ENCODE data around the gene ERCC3. TPM values are rescaled to one million over a fixed set of nuclear protein-coding genes. Genes with fewer than 3 reads are reported as not detected.
"Not testable (repeated sequence)": the region's sequence is repeated elsewhere in the genome, so short reads cannot be mapped to it uniquely, and the experiment has no call there.

Gene ERCC3
- polyA plus RNA-seq, 4 donors = 13.8 to 38.9 (median 17.9) TPM

DNA sequence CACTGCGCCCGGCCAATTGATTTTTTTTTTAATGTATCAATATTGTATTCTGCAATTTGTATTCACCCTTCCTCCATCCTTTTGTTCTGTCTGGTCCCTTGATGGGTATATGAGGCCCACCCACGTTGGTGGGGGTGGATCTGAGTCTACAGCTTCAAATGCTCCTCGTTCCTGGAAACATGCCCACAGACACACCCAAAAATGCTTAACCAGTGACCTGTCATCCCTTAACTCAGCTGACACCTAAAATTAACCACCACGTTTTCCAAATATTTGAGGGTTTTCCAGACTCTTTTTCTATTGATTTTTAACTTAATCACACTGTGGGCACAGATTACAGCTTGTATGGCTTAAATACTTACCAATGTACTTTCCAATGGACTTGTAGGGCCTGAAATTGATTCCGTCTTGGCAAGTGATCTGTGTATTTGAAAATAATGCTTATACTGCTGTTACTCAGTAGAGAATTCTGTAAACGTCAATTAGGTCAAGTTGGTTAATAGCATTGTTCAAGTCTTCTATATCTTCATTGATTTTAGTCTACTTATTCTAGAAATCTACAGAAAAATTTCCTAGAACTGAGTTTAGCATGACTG is 39.5 kb downstream of the ERCC3 start:
- H3K27ac ChIP-seq (ENCODE audit: low read depth in 1 of 3, low read length in 2 of 3) = no peak overlapping the region
- no peaks in the 10 kb centered on the region for H3K4me1 ChIP-seq (ENCODE audit: control insufficient read depth in 3 of 3, insufficient read depth in 2 of 3, low read depth in 1 of 3, low read length in 2 of 3)
- FAIRE-seq = no peak
- H3K27me3 ChIP-seq (ENCODE audit: control insufficient read depth in 3 of 3, insufficient read depth in 3 of 3, low read length in 3 of 3) = no peaks in the 10 kb centered on the region
- DNase-seq = no peak
- H3K36me3 ChIP-seq (ENCODE audit: control insufficient read depth in 3 of 3, insufficient read depth in 2 of 3, low read depth in 1 of 3, low read length in 3 of 3) = peaks cover 8 to 34% (median 10%) of the 10 kb centered on the region in 3 donors
- no peaks in the 10 kb centered on the region for H3K9me3 ChIP-seq (ENCODE audit: control insufficient read depth in 2 of 2, insufficient read depth in 1 of 2, low read depth in 1 of 2, low read length in 1 of 2)
- WGBS, 3 donors = 67 to 75% (median 69%) methylated on average over 7 of the region's 7 CpGs
- H3K4me3 ChIP-seq (ENCODE audit: low read depth in 1 of 3, low read length in 3 of 3) = no peak overlapping the region

GRCh38 chr2:127241184-127241583 is 52.8 kb downstream of the ERCC3 start:
- H3K36me3 ChIP-seq (ENCODE audit: control insufficient read depth in 3 of 3, insufficient read depth in 2 of 3, low read depth in 1 of 3, low read length in 3 of 3); H3K4me3 ChIP-seq (ENCODE audit: low read depth in 1 of 3, low read length in 3 of 3); H3K4me1 ChIP-seq (ENCODE audit: control insufficient read depth in 3 of 3, insufficient read depth in 2 of 3, low read depth in 1 of 3, low read length in 2 of 3); FAIRE-seq; H3K27me3 ChIP-seq (ENCODE audit: control insufficient read depth in 3 of 3, insufficient read depth in 3 of 3, low read length in 3 of 3); H3K27ac ChIP-seq (ENCODE audit: low read depth in 1 of 3, low read length in 2 of 3); DNase-seq: not testable (repeated sequence)
- WGBS, 3 donors = 60 to 77% (median 66%) methylated on average over 2 of the region's 2 CpGs
- H3K9me3 ChIP-seq (ENCODE audit: control insufficient read depth in 2 of 2, insufficient read depth in 1 of 2, low read depth in 1 of 2, low read length in 1 of 2) = peaks cover 0 to 13% of the 10 kb centered on the region in 2 donors

GRCh38 chr2:127239395-127239794 is 54.5 kb downstream of the ERCC3 start:
- WGBS, 3 donors = 79 to 95% (median 94%) methylated on average over 1 of the region's 1 CpG
- Histone ChIP-seq H3K4me3 (ENCODE audit: low read depth in 1 of 3, low read length in 3 of 3) (no peak overlapping the region), H3K27ac (ENCODE audit: low read depth in 1 of 3, low read length in 2 of 3) (no peak overlapping the region), H3K36me3 (ENCODE audit: control insufficient read depth in 3 of 3, insufficient read depth in 2 of 3, low read depth in 1 of 3, low read length in 3 of 3) (no peaks in the 10 kb centered on the region), H3K27me3 (ENCODE audit: control insufficient read depth in 3 of 3, insufficient read depth in 3 of 3, low read length in 3 of 3) (no peaks in the 10 kb centered on the region), H3K4me1 (ENCODE audit: control insufficient read depth in 3 of 3, insufficient read depth in 2 of 3, low read depth in 1 of 3, low read length in 2 of 3) (no peaks in the 10 kb centered on the region), H3K9me3 (ENCODE audit: control insufficient read depth in 2 of 2, insufficient read depth in 1 of 2, low read depth in 1 of 2, low read length in 1 of 2) (peaks cover 0 to 13% of the 10 kb centered on the region in 2 donors)
- FAIRE-seq = no peak
- DNase-seq = no peak

- not testable (repeated sequence) for H3K4me1 ChIP-seq (ENCODE audit: control insufficient read depth in 3 of 3, insufficient read depth in 2 of 3, low read depth in 1 of 3, low read length in 2 of 3); H3K27me3 ChIP-seq (ENCODE audit: control insufficient read depth in 3 of 3, insufficient read depth in 3 of 3, low read length in 3 of 3); H3K36me3 ChIP-seq (ENCODE audit: control insufficient read depth in 3 of 3, insufficient read depth in 2 of 3, low read depth in 1 of 3, low read length in 3 of 3); H3K27ac ChIP-seq (ENCODE audit: low read depth in 1 of 3, low read length in 2 of 3); FAIRE-seq; H3K4me3 ChIP-seq (ENCODE audit: low read depth in 1 of 3, low read length in 3 of 3); DNase-seq
- peaks cover 0 to 13% of the 10 kb centered on the region in 2 donors for H3K9me3 ChIP-seq (ENCODE audit: control insufficient read depth in 2 of 2, insufficient read depth in 1 of 2, low read depth in 1 of 2, low read length in 1 of 2)
- 63 to 71% (median 64%) methylated on average over 2 of the region's 2 CpGs for WGBS, 3 donors
Measured at GRCh38 chr2:127237768-127238167, 56.2 kb downstream of the ERCC3 start.

GRCh38 chr2:127235082-127235702 is 58.8 kb downstream of the ERCC3 start:
- Histone ChIP-seq H3K36me3 (ENCODE audit: control insufficient read depth in 3 of 3, insufficient read depth in 2 of 3, low read depth in 1 of 3, low read length in 3 of 3) (no peaks in the 10 kb centered on the region), H3K9me3 (ENCODE audit: control insufficient read depth in 2 of 2, insufficient read depth in 1 of 2, low read depth in 1 of 2, low read length in 1 of 2) (peaks cover 0 to 3% of the 10 kb centered on the region in 2 donors), H3K27me3 (ENCODE audit: control insufficient read depth in 3 of 3, insufficient read depth in 3 of 3, low read length in 3 of 3) (no peaks in the 10 kb centered on the region), H3K27ac (ENCODE audit: low read depth in 1 of 3, low read length in 2 of 3) (no peak overlapping the region), H3K4me1 (ENCODE audit: control insufficient read depth in 3 of 3, insufficient read depth in 2 of 3, low read depth in 1 of 3, low read length in 2 of 3) (no peaks in the 10 kb centered on the region), H3K4me3 (ENCODE audit: low read depth in 1 of 3, low read length in 3 of 3) (no peak overlapping the region)
- WGBS, 3 donors = 89 to 94% (median 93%) methylated on average over 6 of the region's 6 CpGs
- FAIRE-seq (no peak), DNase-seq (no peak)

- no peaks in the 10 kb centered on the region for H3K27me3 ChIP-seq (ENCODE audit: control insufficient read depth in 3 of 3, insufficient read depth in 3 of 3, low read length in 3 of 3)
- WGBS, 3 donors = 94 to 96% (median 96%) methylated on average over 8 of the region's 8 CpGs
- H3K27ac ChIP-seq (ENCODE audit: low read depth in 1 of 3, low read length in 2 of 3) = no peak overlapping the region
- no peaks in the 10 kb centered on the region for H3K36me3 ChIP-seq (ENCODE audit: control insufficient read depth in 3 of 3, insufficient read depth in 2 of 3, low read depth in 1 of 3, low read length in 3 of 3)
- DNase-seq (no peak), FAIRE-seq (no peak)
- no peaks in the 10 kb centered on the region for H3K4me1 ChIP-seq (ENCODE audit: control insufficient read depth in 3 of 3, insufficient read depth in 2 of 3, low read depth in 1 of 3, low read length in 2 of 3)
- H3K4me3 ChIP-seq (ENCODE audit: low read depth in 1 of 3, low read length in 3 of 3) = no peak overlapping the region
- H3K9me3 ChIP-seq (ENCODE audit: control insufficient read depth in 2 of 2, insufficient read depth in 1 of 2, low read depth in 1 of 2, low read length in 1 of 2) = peaks cover 0 to 3% of the 10 kb centered on the region in 2 donors
Measured at GRCh38 chr2:127233710-127234109, 60.2 kb downstream of the ERCC3 start.

GRCh38 chr2:127231130-127231865 is 62.6 kb downstream of the ERCC3 start:
- no peaks in the 10 kb centered on the region for H3K36me3 ChIP-seq (ENCODE audit: control insufficient read depth in 3 of 3, insufficient read depth in 2 of 3, low read depth in 1 of 3, low read length in 3 of 3)
- peaks cover 0 to 7% of the 10 kb centered on the region in 2 donors for H3K9me3 ChIP-seq (ENCODE audit: control insufficient read depth in 2 of 2, insufficient read depth in 1 of 2, low read depth in 1 of 2, low read length in 1 of 2)
- H3K27me3 ChIP-seq (ENCODE audit: control insufficient read depth in 3 of 3, insufficient read depth in 3 of 3, low read length in 3 of 3) = peaks cover 0 to 3% (median under 1%) of the 10 kb centered on the region in 3 donors
- FAIRE-seq = no peak
- H3K4me1 ChIP-seq (ENCODE audit: control insufficient read depth in 3 of 3, insufficient read depth in 2 of 3, low read depth in 1 of 3, low read length in 2 of 3) = peaks cover under 1 to 4% (median 1%) of the 10 kb centered on the region in 3 donors
- no peak overlapping the region for H3K27ac ChIP-seq (ENCODE audit: low read depth in 1 of 3, low read length in 2 of 3)
- H3K4me3 ChIP-seq (ENCODE audit: low read depth in 1 of 3, low read length in 3 of 3) = no peak overlapping the region
- DNase-seq = no peak
- WGBS, 3 donors = 82 to 85% (median 83%) methylated on average over 6 of the region's 6 CpGs

GRCh38 chr2:127229555-127229954 is 64.4 kb downstream of the ERCC3 start:
- DNase-seq (no peak), FAIRE-seq (no peak)
- Histone ChIP-seq H3K27ac (ENCODE audit: low read depth in 1 of 3, low read length in 2 of 3) (no peak overlapping the region), H3K4me1 (ENCODE audit: control insufficient read depth in 3 of 3, insufficient read depth in 2 of 3, low read depth in 1 of 3, low read length in 2 of 3) (peaks cover 3 to 7% (median 5%) of the 10 kb centered on the region in 3 donors), H3K36me3 (ENCODE audit: control insufficient read depth in 3 of 3, insufficient read depth in 2 of 3, low read depth in 1 of 3, low read length in 3 of 3) (no peaks in the 10 kb centered on the region), H3K27me3 (ENCODE audit: control insufficient read depth in 3 of 3, insufficient read depth in 3 of 3, low read length in 3 of 3) (peaks cover 0 to 8% (median 6%) of the 10 kb centered on the region in 3 donors), H3K9me3 (ENCODE audit: control insufficient read depth in 2 of 2, insufficient read depth in 1 of 2, low read depth in 1 of 2, low read length in 1 of 2) (peaks cover 0 to 7% of the 10 kb centered on the region in 2 donors), H3K4me3 (ENCODE audit: low read depth in 1 of 3, low read length in 3 of 3) (no peak overlapping the region)
- 84 to 94% (median 89%) methylated on average over 4 of the region's 4 CpGs for WGBS, 3 donors

All from small intestine (tissue), 7 donors.